22Rv1 (cell line): ENCODE data around the gene ALDH8A1.

ENCODE experiments used
- H3K27ac ChIP-seq: fragments of 450-650 bp; 2 replicates; pipeline ENCODE4 v1.5.1; 2017
- ZFX ChIP-seq: fragments of 450-650 bp; IDR thresholded peaks from 2 replicates; pipeline ENCODE4 v1.6.1; 2017; ENCODE audit warnings: antibody characterized with exemption, borderline replicate concordance
- TF ChIP-seq, protein P1 (sequence below): fragments of 450-650 bp; IDR thresholded peaks from 2 replicates; pipeline ENCODE4 v1.5.1; 2017; ENCODE audit warnings: mild to moderate bottlenecking

The ALDH8A1 gene

DNA sequence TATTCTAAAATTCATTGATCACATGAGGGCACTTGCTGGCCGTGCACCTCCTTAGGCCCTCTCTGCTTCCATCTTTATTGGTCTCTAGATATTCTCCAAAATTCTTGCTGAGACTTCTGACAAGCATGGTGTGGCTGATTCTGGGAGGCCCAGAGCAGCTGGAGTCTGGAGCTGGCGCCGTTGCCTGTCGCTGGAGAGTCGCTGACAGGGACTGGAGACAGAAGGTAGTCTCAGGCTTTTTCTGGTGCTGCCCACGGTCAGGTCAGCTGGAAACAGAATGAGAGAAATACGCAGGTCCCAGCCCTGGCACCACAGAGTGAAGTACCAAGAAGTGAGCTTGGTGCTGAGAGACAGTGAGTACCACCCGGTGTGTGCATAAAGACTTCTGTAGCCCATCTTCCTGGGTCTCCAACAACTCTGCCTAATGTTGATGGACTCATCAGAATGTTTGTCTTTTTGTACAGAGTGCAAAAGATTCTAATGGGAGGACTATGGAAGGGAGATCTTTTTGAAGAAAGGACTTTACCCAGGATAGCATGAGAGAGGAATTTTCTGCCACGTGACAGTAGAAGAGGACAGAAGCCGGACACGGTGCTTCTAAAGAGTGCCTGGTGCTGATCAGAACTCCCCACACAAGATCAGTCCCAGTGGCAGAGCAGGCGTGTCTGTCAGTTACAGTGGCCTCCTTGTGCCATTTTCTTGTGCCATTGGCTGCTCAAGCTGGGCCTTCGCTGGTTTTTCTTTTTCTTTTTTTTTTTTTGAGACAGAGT is 1.8 kb upstream of the ALDH8A1 start:
- no peak overlapping the region for H3K27ac ChIP-seq
- no peak for TF ChIP-seq ZFX
- TF ChIP-seq, protein P1, sequence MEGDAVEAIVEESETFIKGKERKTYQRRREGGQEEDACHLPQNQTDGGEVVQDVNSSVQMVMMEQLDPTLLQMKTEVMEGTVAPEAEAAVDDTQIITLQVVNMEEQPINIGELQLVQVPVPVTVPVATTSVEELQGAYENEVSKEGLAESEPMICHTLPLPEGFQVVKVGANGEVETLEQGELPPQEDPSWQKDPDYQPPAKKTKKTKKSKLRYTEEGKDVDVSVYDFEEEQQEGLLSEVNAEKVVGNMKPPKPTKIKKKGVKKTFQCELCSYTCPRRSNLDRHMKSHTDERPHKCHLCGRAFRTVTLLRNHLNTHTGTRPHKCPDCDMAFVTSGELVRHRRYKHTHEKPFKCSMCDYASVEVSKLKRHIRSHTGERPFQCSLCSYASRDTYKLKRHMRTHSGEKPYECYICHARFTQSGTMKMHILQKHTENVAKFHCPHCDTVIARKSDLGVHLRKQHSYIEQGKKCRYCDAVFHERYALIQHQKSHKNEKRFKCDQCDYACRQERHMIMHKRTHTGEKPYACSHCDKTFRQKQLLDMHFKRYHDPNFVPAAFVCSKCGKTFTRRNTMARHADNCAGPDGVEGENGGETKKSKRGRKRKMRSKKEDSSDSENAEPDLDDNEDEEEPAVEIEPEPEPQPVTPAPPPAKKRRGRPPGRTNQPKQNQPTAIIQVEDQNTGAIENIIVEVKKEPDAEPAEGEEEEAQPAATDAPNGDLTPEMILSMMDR: no peak

- TF ChIP-seq ZFX: no peak
- TF ChIP-seq, protein P1: no peak
- no peak overlapping the region for H3K27ac ChIP-seq
These were observed 581 bp upstream of the ALDH8A1 start for GRCh38 chr6:134950482-134950881.

DNA sequence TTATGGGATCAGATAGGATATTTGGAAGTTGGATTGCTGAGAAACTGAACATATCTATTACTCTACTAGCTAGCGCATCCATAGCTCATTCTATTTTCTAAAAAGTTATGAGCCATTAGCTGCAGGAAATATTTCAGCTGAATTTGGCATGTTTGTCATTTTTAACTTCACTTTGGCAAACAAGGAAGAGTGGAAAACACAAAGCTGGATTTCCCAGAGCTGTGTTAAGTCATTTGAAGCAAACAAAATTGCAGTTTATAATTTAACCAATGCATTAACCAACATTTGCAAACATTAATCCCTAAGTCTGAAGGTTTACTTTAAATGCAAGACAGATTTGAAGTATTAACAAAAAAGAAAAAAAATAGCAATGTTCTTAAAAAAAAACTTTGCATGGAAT is 1.2 kb downstream of the ALDH8A1 start:
- TF ChIP-seq ZFX: no peak
- TF ChIP-seq, protein P1: no peak
- no peak overlapping the region for H3K27ac ChIP-seq

DNA sequence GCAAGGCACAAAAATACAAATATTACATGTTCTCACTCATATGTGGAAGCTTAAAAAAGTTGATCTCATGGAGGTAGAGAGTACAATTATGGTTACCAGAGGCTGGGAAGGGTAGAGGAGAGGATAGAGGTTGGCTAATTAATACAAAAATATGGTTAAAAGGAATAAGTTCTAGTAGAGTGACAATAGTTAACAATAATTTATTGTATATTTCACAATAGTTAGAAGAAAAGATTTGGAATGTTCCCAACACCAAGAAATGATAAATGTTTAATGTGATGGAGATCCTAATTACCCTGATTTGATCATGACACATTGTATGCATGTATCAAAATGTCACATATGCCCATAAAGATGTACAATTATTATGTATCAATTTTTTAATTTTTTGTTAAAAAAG is 1.8 kb downstream of the ALDH8A1 start:
- no peak overlapping the region for H3K27ac ChIP-seq
- TF ChIP-seq ZFX: no peak
- TF ChIP-seq, protein P1: no peak

DNA sequence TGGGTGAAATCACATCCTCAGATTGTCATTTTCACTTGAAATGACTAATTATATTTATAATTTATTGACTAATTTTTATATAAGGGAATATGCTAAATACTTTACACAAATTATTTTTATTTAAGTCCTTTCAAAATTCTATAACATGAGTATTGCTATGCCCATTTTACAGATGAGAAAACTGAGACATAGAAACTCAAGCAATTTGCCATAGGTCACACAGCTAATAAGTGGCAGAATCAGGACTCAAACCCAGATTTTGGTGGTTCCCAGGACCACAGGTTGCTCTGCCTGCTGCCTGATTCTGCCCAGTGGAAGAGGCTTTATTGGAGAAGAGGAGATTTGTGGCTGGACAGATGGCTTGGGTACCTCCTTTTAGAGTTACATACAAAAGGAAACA is 4.9 kb downstream of the ALDH8A1 start:
- no peak overlapping the region for H3K27ac ChIP-seq
- TF ChIP-seq, protein P1: no peak
- TF ChIP-seq ZFX: no peak

DNA sequence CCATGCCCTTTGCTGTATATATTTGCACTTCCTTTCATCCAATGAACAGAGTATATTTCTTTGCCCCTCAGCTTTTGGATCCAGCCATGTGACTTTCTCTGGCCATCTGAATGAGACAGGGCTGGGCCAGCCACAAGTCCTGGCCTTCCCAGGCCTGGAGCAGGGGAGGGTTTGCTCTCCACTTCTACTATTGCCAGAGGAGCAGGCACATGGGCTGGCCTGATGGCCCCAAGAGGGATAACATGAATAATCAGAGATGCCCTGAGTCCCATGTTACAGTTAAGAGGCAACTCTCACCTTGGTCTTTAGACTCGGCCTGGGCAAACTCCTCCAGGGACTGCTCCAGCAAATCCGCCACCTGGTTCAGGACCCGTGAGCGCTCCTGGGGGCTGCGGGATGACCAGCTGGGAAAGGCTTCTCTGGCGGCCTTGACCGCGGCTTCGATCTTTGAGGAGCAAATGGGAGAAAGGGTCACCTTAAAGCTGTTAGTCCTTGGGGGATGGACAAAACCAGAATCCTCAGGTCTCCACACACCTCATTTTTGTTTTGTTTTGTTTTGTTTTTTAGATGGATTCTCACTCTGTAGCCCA is 6.3 kb downstream of the ALDH8A1 start:
- no peak for TF ChIP-seq ZFX
- TF ChIP-seq, protein P1: no peak
- H3K27ac ChIP-seq: no peak overlapping the region

- TF ChIP-seq, protein P1: no peak
- no peak for TF ChIP-seq ZFX
- no peak overlapping the region for H3K27ac ChIP-seq
These were observed 11.0 kb downstream of the ALDH8A1 start for GRCh38 chr6:134938896-134939295.
